GM06990 (cell line): ENCODE measurements around the gene ASCC3.

ENCODE experiments used
- DNase-seq: peaks from one replicate; pipeline ENCODE4 v3.0.0-alpha.2; 2011; ENCODE audit not compliant: insufficient read length; ENCODE audit errors: extremely low read depth
- H3K27me3 ChIP-seq: replicated peaks from 2 replicates; pipeline ENCODE4 v1.6.0; 2011; ENCODE audit warnings: low read length; ENCODE audit not compliant: control insufficient read depth, insufficient read depth
- H3K36me3 ChIP-seq: 2 replicates; pipeline ENCODE4 v1.5.1; 2011; ENCODE audit warnings: low read length; ENCODE audit not compliant: control insufficient read depth, insufficient read depth
- H3K4me3 ChIP-seq: replicated peaks from 2 replicates; pipeline ENCODE4 v1.5.1; 2011; ENCODE audit warnings: low read depth, mild to moderate bottlenecking, control low read depth, low read length
- TF ChIP-seq, protein P1 (sequence below): IDR thresholded peaks from 2 replicates; pipeline ENCODE4 v1.5.1; 2011; ENCODE audit warnings: low read length, control low read depth, mild to moderate bottlenecking, inconsistent platforms; ENCODE audit not compliant: insufficient read depth, poor library complexity, severe bottlenecking

Gene ASCC3

DNA sequence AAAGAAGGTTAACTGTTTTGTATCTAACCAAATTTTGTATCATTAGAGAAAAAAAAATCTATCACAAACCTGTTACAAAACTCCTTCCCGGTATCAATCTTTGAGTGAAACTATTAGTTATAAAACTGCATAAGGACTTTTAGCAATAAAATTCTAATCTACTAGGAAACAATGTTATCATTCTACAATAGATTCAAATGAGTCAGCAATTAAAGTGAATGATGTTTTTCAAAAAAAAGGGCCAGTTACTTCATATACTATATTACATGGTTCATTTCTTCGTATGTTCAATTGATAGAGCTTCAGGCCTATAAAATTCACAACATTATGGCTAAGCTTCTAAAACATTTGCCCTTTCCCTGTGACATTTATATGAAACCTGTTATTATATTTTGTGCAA, 15.6 kb downstream of the ASCC3 start:
- Histone ChIP-seq H3K4me3 (no peak overlapping the region), H3K36me3 (no peaks in the 10 kb centered on the region; the same call in none of the 2 replicates), H3K27me3 (no peaks in the 10 kb centered on the region)
- no peak for DNase-seq
- TF ChIP-seq, protein P1, sequence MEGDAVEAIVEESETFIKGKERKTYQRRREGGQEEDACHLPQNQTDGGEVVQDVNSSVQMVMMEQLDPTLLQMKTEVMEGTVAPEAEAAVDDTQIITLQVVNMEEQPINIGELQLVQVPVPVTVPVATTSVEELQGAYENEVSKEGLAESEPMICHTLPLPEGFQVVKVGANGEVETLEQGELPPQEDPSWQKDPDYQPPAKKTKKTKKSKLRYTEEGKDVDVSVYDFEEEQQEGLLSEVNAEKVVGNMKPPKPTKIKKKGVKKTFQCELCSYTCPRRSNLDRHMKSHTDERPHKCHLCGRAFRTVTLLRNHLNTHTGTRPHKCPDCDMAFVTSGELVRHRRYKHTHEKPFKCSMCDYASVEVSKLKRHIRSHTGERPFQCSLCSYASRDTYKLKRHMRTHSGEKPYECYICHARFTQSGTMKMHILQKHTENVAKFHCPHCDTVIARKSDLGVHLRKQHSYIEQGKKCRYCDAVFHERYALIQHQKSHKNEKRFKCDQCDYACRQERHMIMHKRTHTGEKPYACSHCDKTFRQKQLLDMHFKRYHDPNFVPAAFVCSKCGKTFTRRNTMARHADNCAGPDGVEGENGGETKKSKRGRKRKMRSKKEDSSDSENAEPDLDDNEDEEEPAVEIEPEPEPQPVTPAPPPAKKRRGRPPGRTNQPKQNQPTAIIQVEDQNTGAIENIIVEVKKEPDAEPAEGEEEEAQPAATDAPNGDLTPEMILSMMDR = no peak

DNA sequence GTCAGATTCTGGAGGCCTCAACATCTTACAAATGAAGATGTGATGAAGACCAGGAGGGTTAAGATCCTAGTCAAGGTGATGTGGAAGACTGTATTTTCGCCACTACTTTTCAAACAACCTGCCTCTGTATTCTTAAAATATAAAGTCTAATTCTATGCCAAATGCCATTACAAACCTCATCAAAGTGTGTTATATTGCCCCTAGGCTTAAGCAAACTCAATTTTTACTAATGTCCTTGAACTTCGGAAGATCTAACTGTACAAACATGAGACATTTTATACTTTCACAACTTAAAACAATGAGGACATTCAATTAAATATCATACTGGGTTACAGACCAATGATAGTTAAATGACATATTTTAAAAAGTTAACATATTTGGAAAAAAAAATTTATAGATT, 19.1 kb downstream of the ASCC3 start:
- TF ChIP-seq, protein P1 = no peak
- DNase-seq = no peak
- no peaks in the 10 kb centered on the region; the same call in none of the 2 replicates for H3K36me3 ChIP-seq
- no peak overlapping the region for H3K4me3 ChIP-seq
- no peaks in the 10 kb centered on the region for H3K27me3 ChIP-seq

DNA sequence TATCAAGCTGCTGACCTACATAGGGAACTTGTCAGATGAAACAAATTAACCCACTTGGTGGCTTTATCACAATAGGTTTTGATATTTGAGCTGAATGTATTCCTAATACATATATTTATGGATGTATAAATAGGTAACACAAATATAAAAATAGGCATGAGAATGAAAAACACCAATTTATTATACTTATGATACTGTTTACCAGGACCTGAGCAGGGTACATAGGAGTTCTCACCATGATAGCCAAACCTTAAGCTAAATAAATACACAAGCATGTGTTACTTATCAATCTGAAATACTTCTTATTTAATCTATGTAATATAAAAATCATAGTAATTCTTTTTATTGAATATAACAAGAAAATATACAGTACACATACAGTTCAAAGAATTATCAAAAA, 25.0 kb downstream of the ASCC3 start:
- H3K27me3 ChIP-seq = no peaks in the 10 kb centered on the region
- H3K36me3 ChIP-seq = no peaks in the 10 kb centered on the region; the same call in none of the 2 replicates
- TF ChIP-seq, protein P1 = no peak
- DNase-seq = no peak
- no peak overlapping the region for H3K4me3 ChIP-seq

DNA sequence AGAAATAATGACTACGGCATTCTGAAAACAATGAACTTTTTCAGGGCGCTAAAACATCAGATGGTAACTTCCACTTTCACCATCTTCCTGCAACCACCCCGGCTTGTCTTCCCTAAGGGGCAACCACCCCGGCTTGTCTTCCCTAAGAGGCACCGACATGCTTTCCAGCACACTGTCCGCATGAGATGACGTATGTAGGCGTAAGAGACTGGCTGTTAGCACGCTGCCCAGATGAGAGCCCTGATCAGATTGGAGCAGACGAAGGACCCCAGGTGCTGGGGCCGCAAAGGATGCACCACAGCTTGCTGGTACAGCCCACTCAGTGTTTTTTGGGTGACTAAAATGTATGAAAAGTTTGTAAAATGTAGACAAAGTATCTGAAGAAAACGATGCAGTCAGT, 29.3 kb downstream of the ASCC3 start:
- DNase-seq = no peak
- Histone ChIP-seq H3K36me3 (no peaks in the 10 kb centered on the region; the same call in 1 of the 2 replicates), H3K27me3 (no peaks in the 10 kb centered on the region), H3K4me3 (no peak overlapping the region)
- TF ChIP-seq, protein P1 = no peak

DNA sequence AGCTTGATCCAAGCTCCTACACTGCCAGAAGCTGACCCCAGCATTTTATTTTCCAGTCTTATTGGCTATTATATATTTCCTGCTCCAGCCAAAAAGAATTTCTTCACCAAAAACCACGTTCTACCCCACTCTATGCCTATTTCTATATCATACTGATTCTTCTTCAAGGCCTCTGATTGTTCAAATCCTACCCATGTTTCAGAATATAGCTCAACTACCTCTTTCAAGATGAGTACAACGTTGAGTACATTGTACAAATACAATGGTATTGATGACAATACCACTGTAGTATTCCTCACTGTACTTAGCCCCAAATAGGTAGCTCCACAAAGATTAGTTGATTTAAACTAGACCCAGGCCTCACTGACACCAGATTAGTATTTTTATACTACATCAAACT, 31.0 kb downstream of the ASCC3 start:
- H3K36me3 ChIP-seq = no peaks in the 10 kb centered on the region; the same call in 1 of the 2 replicates
- DNase-seq = no peak
- TF ChIP-seq, protein P1 = no peak
- H3K27me3 ChIP-seq = no peaks in the 10 kb centered on the region
- no peak overlapping the region for H3K4me3 ChIP-seq

DNA sequence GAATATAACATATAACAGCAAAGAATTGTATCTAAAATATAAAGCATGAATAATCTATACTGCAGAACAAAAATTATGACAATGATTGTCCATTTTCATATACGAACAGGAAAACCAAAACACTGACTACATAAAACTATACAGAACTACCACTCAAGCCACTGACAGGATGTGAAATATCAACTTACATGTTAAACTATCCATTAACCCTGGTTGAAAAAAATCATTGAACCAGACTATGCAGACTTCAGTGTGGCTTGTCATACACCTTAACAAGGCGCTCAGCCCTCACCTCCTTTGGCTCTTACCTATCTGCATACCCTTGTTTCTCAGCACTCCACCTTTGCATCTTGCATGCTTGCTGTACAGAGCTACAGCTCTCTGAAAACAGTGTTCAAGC, 34.9 kb downstream of the ASCC3 start:
- no peak for DNase-seq
- TF ChIP-seq, protein P1 = no peak
- Histone ChIP-seq H3K36me3 (no peaks in the 10 kb centered on the region; the same call in none of the 2 replicates), H3K27me3 (no peaks in the 10 kb centered on the region), H3K4me3 (no peak overlapping the region)
